Activated T-cell treated with anti-CD3 and anti-CD28 coated beads for 24 hours (primary cell): Measurements from ENCODE around the gene MTCH1.

ENCODE experiments used
- DNase-seq: peaks from one replicate; pipeline ENCODE4 v3.0.0-alpha.2; 2020; ENCODE audit warnings: low read depth

Gene MTCH1

GRCh38 chr6:36926708-36927513, 59.1 kb downstream of the MTCH1 start:
- no peak for DNase-seq

GRCh38 chr6:36925809-36926208, 60.2 kb downstream of the MTCH1 start:
- DNase-seq, result no peak

GRCh38 chr6:36924778-36925374, 61.1 kb downstream of the MTCH1 start:
- no peak for DNase-seq

GRCh38 chr6:36924131-36924530, 61.9 kb downstream of the MTCH1 start:
- no peak for DNase-seq

GRCh38 chr6:36920546-36920945, 65.5 kb downstream of the MTCH1 start:
- DNase-seq, result no peak

GRCh38 chr6:36920049-36920448, 65.9 kb downstream of the MTCH1 start:
- no peak for DNase-seq
